ENCODE measurements around the gene EXOSC5.

- TF ChIP-seq CTCF (IDR thresholded peaks at IDR 0.05) (no peak), EP300 (IDR thresholded peaks at IDR 0.05) (no peak)
These were observed 36.0 kb upstream of the EXOSC5 start for GRCh38 chr19:41433171-41433570.

Data from sigmoid colon (tissue), 4 donors.